Tongue (tissue), 2 donors: ENCODE data around the gene ABCF3. TPM values are rescaled to one million over a fixed set of nuclear protein-coding genes. Genes with fewer than 3 reads are reported as not detected.

Experiments used
- DNase-seq: peaks from one replicate; pipeline ENCODE4 v3.0.0-alpha.2; 2015
- total RNA-seq: library from RNA; depleted of rRNA; stranded (reverse); fragments of >200 nt; gene quantifications from one replicate; pipeline ENCODE4 v1.2.3, GENCODE V29; 2014

ABCF3 gene
- total RNA-seq, 1 donor from 2014 or later, result 77.6 TPM

- no peak for DNase-seq
Observed at GRCh38 chr3:184167786-184168185, 18.2 kb upstream of the ABCF3 start.

- DNase-seq, result no peak
Observed at GRCh38 chr3:184168363-184169120, 17.5 kb upstream of the ABCF3 start.

- DNase-seq, result no peak
Observed at GRCh38 chr3:184169896-184170875, 15.8 kb upstream of the ABCF3 start.

GRCh38 chr3:184171562-184171961 lies 14.4 kb upstream of the ABCF3 start:
- no peak for DNase-seq

- DNase-seq, result no peak
Observed at GRCh38 chr3:184172681-184173373, 13.2 kb upstream of the ABCF3 start.

GRCh38 chr3:184173374-184173722 lies 12.7 kb upstream of the ABCF3 start:
- DNase-seq, result no peak

- DNase-seq, result no peak
Observed at GRCh38 chr3:184174284-184174645, 11.7 kb upstream of the ABCF3 start.

GRCh38 chr3:184174646-184175492 lies 11.1 kb upstream of the ABCF3 start, which contains the start of gene AP2M1:
TSS of gene AP2M1 (plus strand) at chr3:184174855. CDS start at chr3:184176994, 2,139 bp downstream.
- peak; percentile 99 for DNase-seq

- DNase-seq, result no peak
Observed at GRCh38 chr3:184175506-184175905, 10.5 kb upstream of the ABCF3 start.

GRCh38 chr3:184175981-184176376 lies 10.0 kb upstream of the ABCF3 start:
- no peak for DNase-seq

- peak; percentile 70 for DNase-seq
Observed at GRCh38 chr3:184176377-184177330, 9.3 kb upstream of the ABCF3 start.

- DNase-seq, result no peak
Observed at GRCh38 chr3:184177331-184177731, 8.7 kb upstream of the ABCF3 start.

GRCh38 chr3:184177767-184178306 lies 8.2 kb upstream of the ABCF3 start:
- DNase-seq, result no peak

GRCh38 chr3:184178521-184179138 lies 7.4 kb upstream of the ABCF3 start:
- DNase-seq, result no peak

GRCh38 chr3:184180165-184180564 lies 5.8 kb upstream of the ABCF3 start:
- DNase-seq, result no peak

- no peak for DNase-seq
Observed at GRCh38 chr3:184181596-184181995, 4.4 kb upstream of the ABCF3 start.

- no peak for DNase-seq
Observed at GRCh38 chr3:184183679-184184078, 2.3 kb upstream of the ABCF3 start.

GRCh38 chr3:184184546-184185230 lies 1.3 kb upstream of the ABCF3 start:
- DNase-seq, result no peak
